A673 (cell line): ENCODE results near the gene ADGRL3. TPM values are rescaled to one million over a fixed set of nuclear protein-coding genes. Genes with fewer than 3 reads are reported as not detected.

Experiments
- BruUV-seq: library from RNA; stranded (reverse); fragments of 400-500 nt; replicated peaks from 2 replicates; lab custom pipeline; 2021; lab: Mats Ljungman, UMichigan
- CTCF ChIA-PET: fragments of 300-600 bp; sonication (Branson Sonifier 250); formaldehyde crosslinking; loops from one replicate; lab custom pipeline; 2022; ENCODE audit warnings: antibody characterized with exemption; lab: Charles Lee
- POLR2A ChIA-PET: fragments of 300-600 bp; sonication (Branson Sonifier 250); formaldehyde crosslinking; loops from one replicate; lab custom pipeline; 2022; ENCODE audit warnings: antibody characterized with exemption; ENCODE audit not compliant: low non-redundant PET; lab: Charles Lee
- DNase-seq: peaks from one replicate; pipeline ENCODE4 v3.0.0-alpha.2; 2015; ENCODE audit warnings: low spot score
- H3K27ac ChIP-seq: fragments of 200-600 bp; sonication (generic); 2 replicates; pipeline ENCODE4 v1.5.1; 2016; ENCODE audit warnings: mixed run types, low read depth, mild to moderate bottlenecking, mixed read lengths, antibody characterized with exemption, low read length; ENCODE audit not compliant: poor library complexity, severe bottlenecking
- H3K27me3 ChIP-seq: fragments of 200-600 bp; sonication (generic); replicated peaks from 2 replicates; pipeline ENCODE4 v1.6.1; 2017; ENCODE audit warnings: mixed run types, low read depth, mild to moderate bottlenecking, mixed read lengths, antibody characterized with exemption, low read length; ENCODE audit not compliant: insufficient read depth, poor library complexity
- H3K36me3 ChIP-seq: fragments of 200-600 bp; sonication (generic); 2 replicates; pipeline ENCODE4 v1.6.1; 2016; ENCODE audit warnings: mixed run types, mild to moderate bottlenecking, mixed read lengths, antibody characterized with exemption, low read length; ENCODE audit not compliant: insufficient read depth, poor library complexity, severe bottlenecking
- H3K4me1 ChIP-seq: fragments of 200-600 bp; sonication (generic); 2 replicates; pipeline ENCODE4 v1.6.1; 2017; ENCODE audit warnings: mixed run types, mild to moderate bottlenecking, mixed read lengths, antibody characterized with exemption, low read length; ENCODE audit not compliant: insufficient read depth, poor library complexity, severe bottlenecking
- H3K4me3 ChIP-seq: fragments of 200-600 bp; sonication (generic); 2 replicates; pipeline ENCODE4 v1.5.1; 2016; ENCODE audit warnings: low read depth, mixed run types, mild to moderate bottlenecking, mixed read lengths, low read length; ENCODE audit not compliant: poor library complexity, severe bottlenecking
- H3K9me3 ChIP-seq: fragments of 200-600 bp; sonication (generic); 2 replicates; pipeline ENCODE4 v1.6.1; 2016; ENCODE audit warnings: mixed run types, low read depth, mild to moderate bottlenecking, mixed read lengths, antibody characterized with exemption, low read length; ENCODE audit not compliant: poor library complexity, severe bottlenecking
- CTCF ChIP-seq: fragments of 300-800, 200-600 bp; sonication (generic); conservative IDR thresholded peaks from 2 replicates; pipeline ENCODE4 v1.5.1; 2017; ENCODE audit warnings: low read depth, mild to moderate bottlenecking, antibody characterized with exemption, low read length, moderate library complexity, mixed read lengths
- EZH2 ChIP-seq: fragments of 200-600 bp; sonication (generic); IDR thresholded peaks from 2 replicates; pipeline ENCODE4 v1.6.1; 2017; ENCODE audit warnings: borderline replicate concordance, low read depth, mild to moderate bottlenecking, mixed read lengths, antibody characterized with exemption, low read length; ENCODE audit not compliant: poor library complexity, severe bottlenecking
- intact Hi-C: fragments of 100-400 bp; cut with micrococcal nuclease; formaldehyde crosslinking; loops from one replicate; pipeline ENCODE4 v1.10.0; 2022; ENCODE audit not compliant: unreplicated experiment
- total RNA-seq: library from RNA; stranded (reverse); gene quantifications from 2 replicates; pipeline ENCODE4 v1.2.3, GENCODE V29; 2021

Gene ADGRL3
- total RNA-seq, 1 experiment from 2014 or later = not detected

- BruUV-seq = no TSS peak
- TF ChIP-seq EZH2 (no peak), CTCF (no peak)
- Histone ChIP-seq H3K27ac (no peak overlapping the region), H3K4me3 (no peak overlapping the region), H3K9me3 (no peaks in the 10 kb centered on the region), H3K4me1 (no peaks in the 10 kb centered on the region), H3K27me3 (no peaks in the 10 kb centered on the region), H3K36me3 (no peaks in the 10 kb centered on the region)
- CTCF ChIA-PET = no interaction called here
- DNase-seq = no peak
- intact Hi-C loops = no loop called here
- POLR2A ChIA-PET = no interaction called here
Observed at GRCh38 chr4:61446941-61447340, 246.8 kb downstream of the ADGRL3 start.

GRCh38 chr4:61447918-61448317 lies 247.8 kb downstream of the ADGRL3 start:
- POLR2A ChIA-PET = no interaction called here
- no peaks in the 10 kb centered on the region for H3K27me3 ChIP-seq
- H3K27ac ChIP-seq = no peak overlapping the region
- no peaks in the 10 kb centered on the region for H3K9me3 ChIP-seq
- TF ChIP-seq CTCF = no peak
- no peak for TF ChIP-seq EZH2
- BruUV-seq = no TSS peak
- CTCF ChIA-PET = no interaction called here
- intact Hi-C loops = no loop called here
- H3K36me3 ChIP-seq = no peaks in the 10 kb centered on the region
- H3K4me1 ChIP-seq = no peaks in the 10 kb centered on the region
- no peak for DNase-seq
- no peak overlapping the region for H3K4me3 ChIP-seq

- H3K4me1 ChIP-seq = no peaks in the 10 kb centered on the region
- no peaks in the 10 kb centered on the region for H3K36me3 ChIP-seq
- ChIA-PET CTCF (no interaction called here), POLR2A (no interaction called here)
- DNase-seq = no peak
- H3K9me3 ChIP-seq = no peaks in the 10 kb centered on the region
- no peaks in the 10 kb centered on the region for H3K27me3 ChIP-seq
- intact Hi-C loops = no loop called here
- BruUV-seq = no TSS peak
- no peak overlapping the region for H3K27ac ChIP-seq
- no peak for TF ChIP-seq CTCF
- TF ChIP-seq EZH2 = no peak
- H3K4me3 ChIP-seq = no peak overlapping the region
Observed at GRCh38 chr4:61451935-61452334, 251.8 kb downstream of the ADGRL3 start.
